ENCODE results near the gene SLC5A12. TPM values are rescaled to one million over a fixed set of nuclear protein-coding genes. Genes with fewer than 3 reads are reported as not detected.

SLC5A12 gene, protein sequence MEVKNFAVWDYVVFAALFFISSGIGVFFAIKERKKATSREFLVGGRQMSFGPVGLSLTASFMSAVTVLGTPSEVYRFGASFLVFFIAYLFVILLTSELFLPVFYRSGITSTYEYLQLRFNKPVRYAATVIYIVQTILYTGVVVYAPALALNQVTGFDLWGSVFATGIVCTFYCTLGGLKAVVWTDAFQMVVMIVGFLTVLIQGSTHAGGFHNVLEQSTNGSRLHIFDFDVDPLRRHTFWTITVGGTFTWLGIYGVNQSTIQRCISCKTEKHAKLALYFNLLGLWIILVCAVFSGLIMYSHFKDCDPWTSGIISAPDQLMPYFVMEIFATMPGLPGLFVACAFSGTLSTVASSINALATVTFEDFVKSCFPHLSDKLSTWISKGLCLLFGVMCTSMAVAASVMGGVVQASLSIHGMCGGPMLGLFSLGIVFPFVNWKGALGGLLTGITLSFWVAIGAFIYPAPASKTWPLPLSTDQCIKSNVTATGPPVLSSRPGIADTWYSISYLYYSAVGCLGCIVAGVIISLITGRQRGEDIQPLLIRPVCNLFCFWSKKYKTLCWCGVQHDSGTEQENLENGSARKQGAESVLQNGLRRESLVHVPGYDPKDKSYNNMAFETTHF
- not detected for total RNA-seq

DNA sequence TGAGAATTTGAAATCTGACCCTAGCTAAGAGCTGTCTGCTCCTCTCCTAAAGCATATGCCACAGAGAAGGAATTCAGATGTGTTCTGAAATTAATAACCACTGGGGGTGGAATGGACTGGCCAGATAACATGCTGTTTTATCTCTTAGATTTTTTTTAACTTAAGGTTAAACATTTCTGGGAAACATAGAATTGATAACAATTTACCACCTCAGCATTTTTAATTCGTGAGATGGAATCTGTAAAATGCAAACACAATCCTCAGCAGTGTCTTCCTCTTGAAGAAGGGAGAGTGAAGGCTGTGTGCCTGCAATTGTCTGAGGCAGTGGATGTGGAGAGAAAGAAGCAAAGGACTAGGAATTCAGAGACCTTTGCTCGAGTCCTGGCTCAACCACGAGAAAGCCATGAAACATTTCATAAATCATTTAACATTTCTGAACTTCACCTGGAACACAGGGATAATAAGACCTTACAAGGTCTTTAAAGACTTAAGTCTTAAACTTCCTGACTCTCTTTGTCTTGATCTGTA, at the start of gene SLC5A12:
SLC5A12 (minus strand) TSS at position 113 of the 528 bp plus-strand sequence. CDS start 346 bp downstream, outside the sequence.
- Histone ChIP-seq H3K9me3 (no peaks in the 10 kb centered on the region), H3K36me3 (no peaks in the 10 kb centered on the region), H3K27ac (no peak within 1 kb of the TSS), H3K4me1 (no peaks in the 10 kb centered on the region), H3K27me3 (no peaks in the 10 kb centered on the region), H3K4me3 (no peak within 1 kb of the TSS)
- TF ChIP-seq POLR2AphosphoS5 (IDR thresholded peaks at IDR 0.05) (no peak), EP300 (IDR thresholded peaks at IDR 0.05) (no peak), POLR2A (IDR thresholded peaks at IDR 0.05) (no peak)
- TF ChIP-seq, protein P1, sequence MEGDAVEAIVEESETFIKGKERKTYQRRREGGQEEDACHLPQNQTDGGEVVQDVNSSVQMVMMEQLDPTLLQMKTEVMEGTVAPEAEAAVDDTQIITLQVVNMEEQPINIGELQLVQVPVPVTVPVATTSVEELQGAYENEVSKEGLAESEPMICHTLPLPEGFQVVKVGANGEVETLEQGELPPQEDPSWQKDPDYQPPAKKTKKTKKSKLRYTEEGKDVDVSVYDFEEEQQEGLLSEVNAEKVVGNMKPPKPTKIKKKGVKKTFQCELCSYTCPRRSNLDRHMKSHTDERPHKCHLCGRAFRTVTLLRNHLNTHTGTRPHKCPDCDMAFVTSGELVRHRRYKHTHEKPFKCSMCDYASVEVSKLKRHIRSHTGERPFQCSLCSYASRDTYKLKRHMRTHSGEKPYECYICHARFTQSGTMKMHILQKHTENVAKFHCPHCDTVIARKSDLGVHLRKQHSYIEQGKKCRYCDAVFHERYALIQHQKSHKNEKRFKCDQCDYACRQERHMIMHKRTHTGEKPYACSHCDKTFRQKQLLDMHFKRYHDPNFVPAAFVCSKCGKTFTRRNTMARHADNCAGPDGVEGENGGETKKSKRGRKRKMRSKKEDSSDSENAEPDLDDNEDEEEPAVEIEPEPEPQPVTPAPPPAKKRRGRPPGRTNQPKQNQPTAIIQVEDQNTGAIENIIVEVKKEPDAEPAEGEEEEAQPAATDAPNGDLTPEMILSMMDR (IDR thresholded peaks at IDR 0.05): no peak
- 46 to 48% methylated on average over 3 of the region's 3 CpGs for WGBS, 2 donors (ENCODE audit: low coverage in 1 of 2)
- ATAC-seq: no peak

DNA sequence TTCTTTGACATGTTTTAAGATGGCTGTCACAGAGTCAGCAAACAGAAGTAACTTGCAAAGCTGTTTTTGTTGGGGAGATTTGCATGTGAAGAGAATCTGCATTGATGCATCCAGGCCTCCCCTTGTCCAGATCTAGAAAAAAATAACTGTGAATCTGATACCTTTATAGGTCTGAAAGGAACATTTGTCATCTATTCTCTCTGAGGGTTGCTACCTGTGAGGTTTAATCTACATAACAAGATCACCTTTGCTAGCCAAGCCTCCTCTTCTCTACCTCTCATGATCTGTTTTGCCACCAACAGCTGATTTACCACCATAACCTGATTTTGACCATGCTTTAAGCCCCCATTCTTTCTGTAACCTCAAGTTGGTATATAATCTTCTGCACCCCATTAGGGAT, 47.2 kb upstream of the SLC5A12 start:
- TF ChIP-seq, protein P1 (IDR thresholded peaks at IDR 0.05): no peak
- TF ChIP-seq POLR2AphosphoS5 (IDR thresholded peaks at IDR 0.05) (no peak), POLR2A (IDR thresholded peaks at IDR 0.05) (no peak), EP300 (IDR thresholded peaks at IDR 0.05) (no peak)
- H3K27me3 ChIP-seq: no peaks in the 10 kb centered on the region
- no peak overlapping the region for H3K4me3 ChIP-seq
- H3K9me3 ChIP-seq: no peaks in the 10 kb centered on the region
- no peaks in the 10 kb centered on the region for H3K36me3 ChIP-seq
- ATAC-seq: no peak
- no peaks in the 10 kb centered on the region for H3K4me1 ChIP-seq
- H3K27ac ChIP-seq: no peak overlapping the region

DNA sequence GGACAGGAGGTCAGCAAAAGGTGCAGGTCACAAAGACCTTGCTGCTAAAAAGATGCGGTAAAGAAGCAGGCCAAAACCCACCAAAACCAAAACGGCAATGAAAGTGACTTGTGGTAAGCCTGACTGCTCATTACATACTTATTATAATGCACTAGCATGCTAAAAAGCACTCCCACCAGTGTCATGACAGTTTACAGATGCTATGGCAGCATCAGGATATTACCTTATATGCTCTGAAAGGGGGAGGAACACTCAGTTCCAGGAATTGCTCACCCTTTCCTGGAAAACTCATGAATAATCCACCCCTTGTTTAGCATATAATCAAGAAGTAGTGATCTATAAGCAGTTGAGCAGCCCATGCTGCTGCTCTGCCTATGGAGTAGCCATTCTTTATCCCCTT, 45.2 kb upstream of the SLC5A12 start:
- TF ChIP-seq, protein P1 (IDR thresholded peaks at IDR 0.05): no peak
- no peak for TF ChIP-seq EP300 (IDR thresholded peaks at IDR 0.05)
- no peak for TF ChIP-seq POLR2AphosphoS5 (IDR thresholded peaks at IDR 0.05)
- no peak for TF ChIP-seq POLR2A (IDR thresholded peaks at IDR 0.05)
- no peak for ATAC-seq
- H3K4me3 ChIP-seq: no peak overlapping the region
- no peaks in the 10 kb centered on the region for H3K4me1 ChIP-seq
- H3K27ac ChIP-seq: no peak overlapping the region
- H3K27me3 ChIP-seq: no peaks in the 10 kb centered on the region
- no peaks in the 10 kb centered on the region for H3K36me3 ChIP-seq
- H3K9me3 ChIP-seq: no peaks in the 10 kb centered on the region
- 80 to 89% methylated on average over 2 of the region's 2 CpGs for WGBS, 2 donors (ENCODE audit: low coverage in 1 of 2)

DNA sequence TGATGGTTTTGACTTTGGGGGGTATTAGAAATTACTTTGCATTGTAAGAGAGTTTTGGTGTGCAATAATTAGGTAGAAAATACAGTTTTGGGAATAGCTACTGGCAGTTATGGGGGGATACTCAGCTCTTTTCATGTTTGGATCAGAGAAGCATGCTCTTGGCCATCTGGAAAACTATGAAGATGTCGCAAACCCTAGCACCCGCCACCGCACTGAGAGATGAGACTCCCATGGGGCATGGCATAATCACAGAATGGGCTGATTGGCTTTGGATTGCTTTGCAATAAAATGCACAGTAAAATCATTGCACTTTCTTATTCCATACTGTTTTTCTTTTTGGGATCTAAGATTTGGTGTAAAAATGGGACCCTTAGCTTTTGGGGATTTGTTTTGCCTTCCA, 43.5 kb upstream of the SLC5A12 start:
- Histone ChIP-seq H3K4me3 (no peak overlapping the region), H3K36me3 (no peaks in the 10 kb centered on the region), H3K4me1 (no peaks in the 10 kb centered on the region), H3K9me3 (no peaks in the 10 kb centered on the region), H3K27ac (no peak overlapping the region), H3K27me3 (no peaks in the 10 kb centered on the region)
- TF ChIP-seq, protein P1 (IDR thresholded peaks at IDR 0.05): no peak
- TF ChIP-seq EP300 (IDR thresholded peaks at IDR 0.05) (no peak), POLR2A (IDR thresholded peaks at IDR 0.05) (no peak), POLR2AphosphoS5 (IDR thresholded peaks at IDR 0.05) (no peak)
- no peak for ATAC-seq
- 96 to 100% methylated on average over 3 of the region's 3 CpGs for WGBS, 2 donors (ENCODE audit: low coverage in 1 of 2)

Data from gastroesophageal sphincter (tissue), 4 donors.